ENCODE results near the gene PPP1R15A.

GRCh38 chr19:48897181-48897580, 25.0 kb downstream of the PPP1R15A start:
- no peak for TF ChIP-seq GATA3 (IDR thresholded peaks at IDR 0.05; ENCODE audit: low read depth, low read length)
- no peak for TF ChIP-seq GATA2 (IDR thresholded peaks at IDR 0.05; ENCODE audit: low read depth, low read length)

Measured in SH-SY5Y (cell line).